Activated CD8-positive, alpha-beta memory T cell treated with anti-CD3 and anti-CD28 coated beads, Interleukin-2, amount 50 U/mL, for 4 hours (primary cell): ENCODE measurements around the gene NEIL3.

Experiments
- DNase-seq: peaks from one replicate; pipeline ENCODE4 v3.0.0-alpha.2; 2020

The NEIL3 gene

GRCh38 chr4:177374966-177375365 is 65.3 kb downstream of the NEIL3 start:
- DNase-seq, result no peak

GRCh38 chr4:177375372-177375771 is 65.7 kb downstream of the NEIL3 start:
- DNase-seq, result no peak

- no peak for DNase-seq
Measured at GRCh38 chr4:177376024-177376423, 66.3 kb downstream of the NEIL3 start.

- no peak for DNase-seq
Measured at GRCh38 chr4:177380730-177381287, 71.1 kb downstream of the NEIL3 start.

GRCh38 chr4:177381762-177382310 is 72.2 kb downstream of the NEIL3 start:
- DNase-seq, result no peak

GRCh38 chr4:177384856-177385397 is 75.3 kb downstream of the NEIL3 start:
- no peak for DNase-seq

GRCh38 chr4:177385576-177386277 is 76.1 kb downstream of the NEIL3 start:
- no peak for DNase-seq

- DNase-seq, result no peak
Measured at GRCh38 chr4:177386278-177386815, 76.7 kb downstream of the NEIL3 start.

- no peak for DNase-seq
Measured at GRCh38 chr4:177391287-177391686, 81.6 kb downstream of the NEIL3 start.

- DNase-seq, result no peak
Measured at GRCh38 chr4:177391953-177392352, 82.3 kb downstream of the NEIL3 start.

- peak; percentile 18 for DNase-seq
Measured at GRCh38 chr4:177393236-177393635, 83.6 kb downstream of the NEIL3 start.

GRCh38 chr4:177396352-177396751 is 86.7 kb downstream of the NEIL3 start:
- no peak for DNase-seq

- DNase-seq, result no peak
Measured at GRCh38 chr4:177400030-177400429, 90.4 kb downstream of the NEIL3 start.

- DNase-seq, result no peak
Measured at GRCh38 chr4:177401658-177402273, 92.1 kb downstream of the NEIL3 start.

GRCh38 chr4:177403746-177404145 is 94.1 kb downstream of the NEIL3 start:
- DNase-seq, result no peak

- DNase-seq, result no peak
Measured at GRCh38 chr4:177404342-177404741, 94.7 kb downstream of the NEIL3 start.

GRCh38 chr4:177404986-177405385 is 95.3 kb downstream of the NEIL3 start:
- DNase-seq, result no peak

GRCh38 chr4:177405508-177405907 is 95.8 kb downstream of the NEIL3 start:
- DNase-seq, result no peak

GRCh38 chr4:177408023-177408422 is 98.3 kb downstream of the NEIL3 start:
- DNase-seq, result no peak

GRCh38 chr4:177410566-177410965 is 100.9 kb downstream of the NEIL3 start:
- no peak for DNase-seq

- DNase-seq, result no peak
Measured at GRCh38 chr4:177411996-177412395, 102.3 kb downstream of the NEIL3 start.
